ENCODE measurements around the gene PDE6A. TPM values are rescaled to one million over a fixed set of nuclear protein-coding genes. Genes with fewer than 3 reads are reported as not detected.

PDE6A gene
- total RNA-seq, 2 donors from 2014 or later, result 4.2 to 4.7 TPM

GRCh38 chr5:149808264-149808982, 136.2 kb downstream of the PDE6A start:
- intact Hi-C loops (cut with DNase I, micrococcal nuclease), result no loop called here
- no peak for DNase-seq
- no peak for ATAC-seq

Other genes starting within 250 kb of the PDE6A start
- 10 to 100 TPM; 25.7 to 60.8 TPM for gene PPARGC1B, start 214.5 kb downstream of the PDE6A start, total RNA-seq
- 1,000 to 10,000 TPM in 1 of 2 donors, 100 to 1,000 TPM in 1; 940 to 1,067 TPM for gene SLC26A2, start 16.0 kb upstream of the PDE6A start, total RNA-seq
- gene TIGD6, start 55.9 kb upstream of the PDE6A start, total RNA-seq, result 1 to 10 TPM; 2.6 to 4.0 TPM
- gene HMGXB3, start 55.9 kb upstream of the PDE6A start, total RNA-seq, result 10 to 100 TPM; 22.2 to 34.0 TPM
- 10 to 100 TPM in 1 of 2 donors, 1 to 10 TPM in 1; 6.9 to 32.2 TPM for gene CSF1R, start 141.8 kb upstream of the PDE6A start, total RNA-seq
- 10 to 100 TPM; 14.2 to 26.0 TPM for gene PDGFRB, start 211.1 kb upstream of the PDE6A start, total RNA-seq
- 100 to 1,000 TPM; 323 to 423 TPM for gene CDX1, start 222.0 kb upstream of the PDE6A start, total RNA-seq
- gene SLC6A7, start 245.3 kb upstream of the PDE6A start, total RNA-seq, result 10 to 100 TPM; 13.2 to 30.4 TPM

Data from left colon (tissue), 2 donors.